Measurements from ENCODE around the gene KRTAP4-3.

GRCh38 chr17:41211845-41212466 lies 43.9 kb upstream of the KRTAP4-3 start:
- TF ChIP-seq, protein P1, sequence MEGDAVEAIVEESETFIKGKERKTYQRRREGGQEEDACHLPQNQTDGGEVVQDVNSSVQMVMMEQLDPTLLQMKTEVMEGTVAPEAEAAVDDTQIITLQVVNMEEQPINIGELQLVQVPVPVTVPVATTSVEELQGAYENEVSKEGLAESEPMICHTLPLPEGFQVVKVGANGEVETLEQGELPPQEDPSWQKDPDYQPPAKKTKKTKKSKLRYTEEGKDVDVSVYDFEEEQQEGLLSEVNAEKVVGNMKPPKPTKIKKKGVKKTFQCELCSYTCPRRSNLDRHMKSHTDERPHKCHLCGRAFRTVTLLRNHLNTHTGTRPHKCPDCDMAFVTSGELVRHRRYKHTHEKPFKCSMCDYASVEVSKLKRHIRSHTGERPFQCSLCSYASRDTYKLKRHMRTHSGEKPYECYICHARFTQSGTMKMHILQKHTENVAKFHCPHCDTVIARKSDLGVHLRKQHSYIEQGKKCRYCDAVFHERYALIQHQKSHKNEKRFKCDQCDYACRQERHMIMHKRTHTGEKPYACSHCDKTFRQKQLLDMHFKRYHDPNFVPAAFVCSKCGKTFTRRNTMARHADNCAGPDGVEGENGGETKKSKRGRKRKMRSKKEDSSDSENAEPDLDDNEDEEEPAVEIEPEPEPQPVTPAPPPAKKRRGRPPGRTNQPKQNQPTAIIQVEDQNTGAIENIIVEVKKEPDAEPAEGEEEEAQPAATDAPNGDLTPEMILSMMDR (IDR thresholded peaks at IDR 0.05): no peak
- TF ChIP-seq POLR2A (IDR thresholded peaks at IDR 0.05): no peak

All from uterus (tissue), 2 donors.